Measurements from ENCODE around the gene TCHP.

Gene TCHP

DNA sequence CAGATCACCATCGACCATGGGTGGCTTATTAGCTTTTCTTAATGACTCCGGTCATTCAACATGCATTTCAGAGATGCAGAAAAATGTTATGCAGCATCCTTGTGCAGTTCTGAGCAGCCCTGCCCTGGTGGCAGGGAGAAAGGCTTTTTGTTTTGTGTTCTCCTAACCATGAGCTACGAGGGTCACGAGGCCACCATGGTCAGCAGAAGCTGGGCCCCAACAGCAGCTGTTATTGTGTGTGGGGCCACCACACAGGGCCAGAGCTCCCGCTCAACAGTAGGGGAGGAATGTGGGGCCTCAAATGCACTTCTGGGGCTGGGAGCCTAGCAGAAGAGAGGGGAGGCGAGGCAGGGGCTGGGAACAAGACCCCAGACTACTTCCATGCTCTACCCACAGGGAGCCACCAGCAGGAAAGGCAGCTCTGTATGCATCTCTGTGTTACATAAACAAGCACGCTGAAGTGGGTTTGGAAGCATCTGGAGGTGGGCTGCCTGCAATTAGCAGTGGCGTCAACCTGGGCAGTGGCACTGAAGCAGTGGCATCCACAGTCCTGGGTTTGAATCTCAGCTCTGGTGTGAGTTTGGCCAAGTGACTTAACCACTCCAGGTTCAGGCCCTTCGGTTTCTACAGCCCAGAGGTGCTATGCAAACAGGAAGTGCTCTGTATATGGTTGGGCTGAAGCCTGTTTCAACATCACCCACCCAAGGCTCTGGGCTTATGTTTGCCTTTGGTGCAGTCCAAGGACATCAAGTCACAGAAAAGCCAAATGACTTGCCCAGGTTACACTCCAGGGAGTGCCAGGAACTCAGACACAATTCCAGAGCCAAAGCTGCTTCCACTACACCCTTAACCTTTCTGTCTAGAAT lies 36.0 kb upstream of the TCHP start:
- H2AFZ ChIP-seq (ENCODE audit: low read depth, low read length): no peak overlapping the region
- H3K36me3 ChIP-seq (replicated peaks; ENCODE audit: low read depth, low read length): no peaks in the 10 kb centered on the region
- H3K4me2 ChIP-seq (ENCODE audit: low read length): no peak overlapping the region
- H3K27me3 ChIP-seq (ENCODE audit: low read depth, low read length): no peaks in the 10 kb centered on the region
- no peaks in the 10 kb centered on the region for H3K9me3 ChIP-seq (ENCODE audit: insufficient read depth, low read length)
- no peak overlapping the region for H3K9ac ChIP-seq (ENCODE audit: low read length)
- no peak overlapping the region for H3K27ac ChIP-seq (ENCODE audit: low read length)
- TF ChIP-seq, protein P1, sequence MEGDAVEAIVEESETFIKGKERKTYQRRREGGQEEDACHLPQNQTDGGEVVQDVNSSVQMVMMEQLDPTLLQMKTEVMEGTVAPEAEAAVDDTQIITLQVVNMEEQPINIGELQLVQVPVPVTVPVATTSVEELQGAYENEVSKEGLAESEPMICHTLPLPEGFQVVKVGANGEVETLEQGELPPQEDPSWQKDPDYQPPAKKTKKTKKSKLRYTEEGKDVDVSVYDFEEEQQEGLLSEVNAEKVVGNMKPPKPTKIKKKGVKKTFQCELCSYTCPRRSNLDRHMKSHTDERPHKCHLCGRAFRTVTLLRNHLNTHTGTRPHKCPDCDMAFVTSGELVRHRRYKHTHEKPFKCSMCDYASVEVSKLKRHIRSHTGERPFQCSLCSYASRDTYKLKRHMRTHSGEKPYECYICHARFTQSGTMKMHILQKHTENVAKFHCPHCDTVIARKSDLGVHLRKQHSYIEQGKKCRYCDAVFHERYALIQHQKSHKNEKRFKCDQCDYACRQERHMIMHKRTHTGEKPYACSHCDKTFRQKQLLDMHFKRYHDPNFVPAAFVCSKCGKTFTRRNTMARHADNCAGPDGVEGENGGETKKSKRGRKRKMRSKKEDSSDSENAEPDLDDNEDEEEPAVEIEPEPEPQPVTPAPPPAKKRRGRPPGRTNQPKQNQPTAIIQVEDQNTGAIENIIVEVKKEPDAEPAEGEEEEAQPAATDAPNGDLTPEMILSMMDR (IDR thresholded peaks at IDR 0.05; ENCODE audit: low read depth, low read length): no peak
- TF ChIP-seq EZH2phosphoT487 (IDR thresholded peaks at IDR 0.05; ENCODE audit: low read depth): no peak
- H3K4me3 ChIP-seq (ENCODE audit: low read length): no peak overlapping the region
- no peaks in the 10 kb centered on the region for H3K79me2 ChIP-seq (ENCODE audit: low read length)
- H4K20me1 ChIP-seq (ENCODE audit: insufficient read depth, low read length): no peaks in the 10 kb centered on the region
- H3K4me1 ChIP-seq (ENCODE audit: low read length): peaks cover 7% of the 10 kb centered on the region

DNA sequence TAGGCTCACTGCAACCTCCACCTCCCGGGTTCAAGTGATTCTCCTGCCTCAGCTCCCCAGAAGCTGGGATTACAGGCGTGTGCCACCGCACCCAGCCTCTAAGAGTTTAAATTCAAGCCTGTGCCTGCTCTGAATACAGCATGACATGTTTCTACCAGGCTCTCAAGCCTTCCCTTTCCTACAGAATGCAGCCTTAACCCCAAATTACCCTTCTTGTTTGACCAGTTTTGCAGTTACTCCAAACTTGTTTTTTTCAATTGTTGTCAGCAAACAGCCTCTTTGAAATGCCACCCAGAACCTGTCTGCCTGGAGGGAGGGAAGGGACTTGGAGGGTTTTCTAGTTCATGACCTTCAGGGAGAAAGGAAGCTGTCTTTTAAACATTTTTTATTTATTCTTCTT lies 35.2 kb upstream of the TCHP start:
- no peaks in the 10 kb centered on the region for H4K20me1 ChIP-seq (ENCODE audit: insufficient read depth, low read length)
- H3K9ac ChIP-seq (ENCODE audit: low read length): no peak overlapping the region
- H3K79me2 ChIP-seq (ENCODE audit: low read length): no peaks in the 10 kb centered on the region
- H3K4me1 ChIP-seq (ENCODE audit: low read length): peaks cover 7% of the 10 kb centered on the region
- H3K27me3 ChIP-seq (ENCODE audit: low read depth, low read length): no peaks in the 10 kb centered on the region
- H2AFZ ChIP-seq (ENCODE audit: low read depth, low read length): no peak overlapping the region
- no peaks in the 10 kb centered on the region for H3K9me3 ChIP-seq (ENCODE audit: insufficient read depth, low read length)
- no peak for TF ChIP-seq EZH2phosphoT487 (IDR thresholded peaks at IDR 0.05; ENCODE audit: low read depth)
- TF ChIP-seq, protein P1 (IDR thresholded peaks at IDR 0.05; ENCODE audit: low read depth, low read length): no peak
- H3K27ac ChIP-seq (ENCODE audit: low read length): no peak overlapping the region
- H3K4me3 ChIP-seq (ENCODE audit: low read length): no peak overlapping the region
- no peak overlapping the region for H3K4me2 ChIP-seq (ENCODE audit: low read length)
- H3K36me3 ChIP-seq (replicated peaks; ENCODE audit: low read depth, low read length): no peaks in the 10 kb centered on the region

DNA sequence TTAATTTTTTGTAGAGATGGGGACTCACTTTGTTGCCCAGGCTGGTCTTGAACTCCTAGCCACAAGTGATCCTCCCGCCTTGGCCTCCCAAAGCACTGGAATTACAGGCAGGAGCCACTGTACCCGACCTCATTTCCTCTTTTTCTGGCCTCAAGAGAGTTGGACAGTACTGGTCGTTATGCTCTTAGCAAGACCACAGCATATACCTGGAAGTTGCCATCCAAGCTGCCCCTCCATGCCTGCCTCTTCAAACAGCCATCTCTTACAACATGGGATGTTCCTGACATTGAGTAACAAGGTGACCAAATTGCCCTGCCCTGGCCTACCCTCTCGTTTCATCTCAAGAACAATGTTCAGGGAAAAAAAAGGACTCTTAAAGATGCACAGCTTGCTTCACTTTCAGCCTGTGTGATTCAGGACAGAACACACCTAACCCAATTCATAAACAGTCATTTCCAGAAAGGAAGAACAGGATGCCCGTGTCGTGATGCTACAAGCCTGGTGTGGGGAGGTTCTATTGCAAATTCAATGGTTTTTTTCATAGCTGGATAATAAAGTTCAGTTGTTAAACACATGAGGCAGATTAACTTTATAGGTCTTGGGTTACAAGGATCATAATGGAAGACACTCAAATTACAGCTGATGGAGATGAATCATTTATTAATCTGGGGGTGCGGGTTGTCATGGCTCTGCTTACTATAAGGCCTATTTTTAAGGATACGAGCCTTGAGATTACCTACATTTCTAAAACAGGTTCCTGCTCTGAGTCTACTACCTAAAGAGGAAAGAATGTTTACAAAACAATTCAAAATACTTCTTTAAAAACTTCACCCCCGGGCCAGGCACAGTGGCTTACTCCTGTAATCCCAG lies 31.7 kb upstream of the TCHP start:
- H4K20me1 ChIP-seq (ENCODE audit: insufficient read depth, low read length): no peaks in the 10 kb centered on the region
- H2AFZ ChIP-seq (ENCODE audit: low read depth, low read length): no peak overlapping the region
- TF ChIP-seq, protein P1 (IDR thresholded peaks at IDR 0.05; ENCODE audit: low read depth, low read length): no peak
- TF ChIP-seq EZH2phosphoT487 (IDR thresholded peaks at IDR 0.05; ENCODE audit: low read depth): no peak
- H3K9ac ChIP-seq (ENCODE audit: low read length): no peak overlapping the region
- no peak overlapping the region for H3K27ac ChIP-seq (ENCODE audit: low read length)
- no peaks in the 10 kb centered on the region for H3K9me3 ChIP-seq (ENCODE audit: insufficient read depth, low read length)
- no peaks in the 10 kb centered on the region for H3K27me3 ChIP-seq (ENCODE audit: low read depth, low read length)
- no peak overlapping the region for H3K4me2 ChIP-seq (ENCODE audit: low read length)
- H3K4me3 ChIP-seq (ENCODE audit: low read length): no peak overlapping the region
- no peaks in the 10 kb centered on the region for H3K36me3 ChIP-seq (replicated peaks; ENCODE audit: low read depth, low read length)
- no peaks in the 10 kb centered on the region for H3K79me2 ChIP-seq (ENCODE audit: low read length)
- peaks cover 14% of the 10 kb centered on the region for H3K4me1 ChIP-seq (ENCODE audit: low read length)

DNA sequence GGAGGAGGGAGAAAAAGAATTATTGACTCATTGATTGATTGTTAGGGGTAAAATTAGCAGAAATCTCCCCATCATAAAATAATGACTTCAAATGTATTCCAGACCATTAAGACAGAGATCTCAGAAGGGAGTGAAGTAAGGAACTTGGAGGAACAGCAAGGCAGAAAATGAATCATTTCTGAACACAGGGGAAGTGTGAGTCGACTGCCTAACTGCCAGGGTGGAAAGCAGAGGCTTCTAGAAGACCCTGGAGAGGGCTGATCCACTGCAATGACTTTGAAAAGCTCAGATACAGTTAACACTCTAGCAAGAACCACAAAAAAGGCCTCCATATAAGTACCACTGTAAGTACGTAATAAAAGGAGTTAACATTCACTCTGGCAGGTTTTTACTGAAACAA lies 29.4 kb upstream of the TCHP start:
- no peak overlapping the region for H3K27ac ChIP-seq (ENCODE audit: low read length)
- H3K4me3 ChIP-seq (ENCODE audit: low read length): no peak overlapping the region
- H2AFZ ChIP-seq (ENCODE audit: low read depth, low read length): no peak overlapping the region
- TF ChIP-seq, protein P1 (IDR thresholded peaks at IDR 0.05; ENCODE audit: low read depth, low read length): no peak
- TF ChIP-seq EZH2phosphoT487 (IDR thresholded peaks at IDR 0.05; ENCODE audit: low read depth): no peak
- no peaks in the 10 kb centered on the region for H3K79me2 ChIP-seq (ENCODE audit: low read length)
- no peaks in the 10 kb centered on the region for H3K36me3 ChIP-seq (replicated peaks; ENCODE audit: low read depth, low read length)
- peak overlapping the region; percentile 20 for H3K4me2 ChIP-seq (ENCODE audit: low read length)
- H3K9ac ChIP-seq (ENCODE audit: low read length): no peak overlapping the region
- no peaks in the 10 kb centered on the region for H3K9me3 ChIP-seq (ENCODE audit: insufficient read depth, low read length)
- H3K4me1 ChIP-seq (ENCODE audit: low read length): peaks cover 18% of the 10 kb centered on the region
- H3K27me3 ChIP-seq (ENCODE audit: low read depth, low read length): no peaks in the 10 kb centered on the region; the same call in 1 of the 2 replicates
- no peaks in the 10 kb centered on the region for H4K20me1 ChIP-seq (ENCODE audit: insufficient read depth, low read length)
